Activated naive CD4-positive, alpha-beta T cell treated with anti-CD3 and anti-CD28 coated beads for 36 hours (primary cell): Measurements from ENCODE around the gene UTP18. TPM values are rescaled to one million over a fixed set of nuclear protein-coding genes. Genes with fewer than 3 reads are reported as not detected.
A peak's percentile ranks its signal among the peaks of the same experiment; 100 is the strongest.

ENCODE experiments used
- CTCF ChIA-PET: fragments of 350-600 bp; sonication (Branson Sonifier 250); formaldehyde crosslinking; loops from one replicate; lab custom pipeline; 2021; ENCODE audit warnings: antibody characterized with exemption; lab: Charles Lee
- DNase-seq: peaks from one replicate; pipeline ENCODE4 v3.0.0-alpha.2; 2020
- H3K27ac Mint-ChIP-seq: one replicate; pipeline ENCODE4 v1.8.0; 2021; ENCODE audit warnings: mild to moderate bottlenecking, mixed read lengths
- H3K27me3 Mint-ChIP-seq: one replicate; pipeline ENCODE4 v1.8.0; 2021; ENCODE audit warnings: low read depth, mixed read lengths
- H3K36me3 Mint-ChIP-seq: one replicate; pipeline ENCODE4 v1.8.0; 2021; ENCODE audit warnings: low read depth, mixed read lengths
- H3K4me1 Mint-ChIP-seq: one replicate; pipeline ENCODE4 v1.8.0; 2021; ENCODE audit warnings: low read depth, mixed read lengths
- H3K4me3 Mint-ChIP-seq: one replicate; pipeline ENCODE4 v1.8.0; 2021; ENCODE audit warnings: mild to moderate bottlenecking, moderate library complexity, mixed read lengths
- H3K9me3 Mint-ChIP-seq: one replicate; pipeline ENCODE4 v1.8.0; 2021; ENCODE audit warnings: mixed read lengths
- intact Hi-C: fragments of 100-400 bp; cut with micrococcal nuclease; formaldehyde crosslinking; loops from one replicate; pipeline ENCODE4 v1.15.1; 2023
- total RNA-seq, 2 experiments: library from RNA; stranded (reverse); gene quantifications; one replicate each; pipeline ENCODE4 v1.2.3, GENCODE V29; 2021

Gene UTP18
- total RNA-seq, 2 experiments from 2014 or later, result 54.4 to 54.5 TPM

- DNase-seq, result no peak
- H3K27me3 Mint-ChIP-seq, result no peaks in the 10 kb centered on the region
- CTCF ChIA-PET, result interaction anchor here (0.6 kb wide), 1 partner anchor 8 kb away, joined by 3 read pairs; no protein-coding TSS in a partner anchor
- intact Hi-C loops, result no loop called here
- H3K4me1 Mint-ChIP-seq, result peaks cover 23% of the 10 kb centered on the region
- no peak overlapping the region for H3K27ac Mint-ChIP-seq
- H3K4me3 Mint-ChIP-seq, result no peak overlapping the region
- H3K36me3 Mint-ChIP-seq, result no peaks in the 10 kb centered on the region
- H3K9me3 Mint-ChIP-seq, result no peaks in the 10 kb centered on the region
These were observed 20.1 kb upstream of the UTP18 start for GRCh38 chr17:51240275-51240674.

- CTCF ChIA-PET, result no interaction called here
- intact Hi-C loops, result no loop called here
- Mint-ChIP-seq H3K9me3 (no peaks in the 10 kb centered on the region), H3K27me3 (no peaks in the 10 kb centered on the region), H3K4me1 (peaks cover 4% of the 10 kb centered on the region), H3K4me3 (no peak overlapping the region), H3K36me3 (peaks cover 2% of the 10 kb centered on the region), H3K27ac (no peak overlapping the region)
- DNase-seq, result no peak
These were observed 16.3 kb upstream of the UTP18 start for GRCh38 chr17:51244041-51244440.

- intact Hi-C loops, result no loop called here
- H3K27me3 Mint-ChIP-seq, result no peaks in the 10 kb centered on the region
- no peaks in the 10 kb centered on the region for H3K9me3 Mint-ChIP-seq
- H3K27ac Mint-ChIP-seq, result no peak overlapping the region
- peaks cover 4% of the 10 kb centered on the region for H3K36me3 Mint-ChIP-seq
- no peak overlapping the region for H3K4me3 Mint-ChIP-seq
- H3K4me1 Mint-ChIP-seq, result peaks cover 2% of the 10 kb centered on the region
- DNase-seq, result no peak
- CTCF ChIA-PET, result no interaction called here
These were observed 14.8 kb upstream of the UTP18 start for GRCh38 chr17:51245535-51245934.

GRCh38 chr17:51250314-51250840 lies 10.0 kb upstream of the UTP18 start:
- intact Hi-C loops, result no loop called here
- no peaks in the 10 kb centered on the region for H3K27me3 Mint-ChIP-seq
- no peak overlapping the region for H3K27ac Mint-ChIP-seq
- DNase-seq, result no peak
- CTCF ChIA-PET, result no interaction called here
- peaks cover 25% of the 10 kb centered on the region for H3K36me3 Mint-ChIP-seq
- no peaks in the 10 kb centered on the region for H3K9me3 Mint-ChIP-seq
- no peak overlapping the region for H3K4me3 Mint-ChIP-seq
- H3K4me1 Mint-ChIP-seq, result peaks cover 25% of the 10 kb centered on the region

DNA sequence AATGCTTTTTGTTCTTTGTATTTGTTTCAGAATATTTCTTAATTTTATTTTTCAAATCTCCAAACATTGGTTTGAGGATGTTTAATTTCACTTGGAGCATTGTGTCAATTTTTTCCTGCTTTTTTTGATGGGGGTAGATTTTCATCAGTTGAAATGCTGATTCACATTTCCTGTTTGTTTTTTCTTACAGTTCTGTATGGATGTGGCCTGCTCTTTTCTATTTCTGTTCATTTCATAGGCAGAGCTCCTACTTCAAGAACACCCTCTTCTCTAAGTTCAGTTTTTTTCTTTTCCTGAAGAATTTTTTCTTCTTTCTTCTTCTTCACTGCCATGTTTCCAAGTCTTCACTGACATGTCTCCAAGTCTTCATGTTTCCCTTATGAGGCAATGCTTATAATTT lies 9.3 kb upstream of the UTP18 start:
- no peak overlapping the region for H3K27ac Mint-ChIP-seq
- peaks cover 25% of the 10 kb centered on the region for H3K36me3 Mint-ChIP-seq
- CTCF ChIA-PET, result interaction anchor here (0.7 kb wide), 1 partner anchor 11 kb away, joined by 3 read pairs; no protein-coding TSS in a partner anchor

DNA sequence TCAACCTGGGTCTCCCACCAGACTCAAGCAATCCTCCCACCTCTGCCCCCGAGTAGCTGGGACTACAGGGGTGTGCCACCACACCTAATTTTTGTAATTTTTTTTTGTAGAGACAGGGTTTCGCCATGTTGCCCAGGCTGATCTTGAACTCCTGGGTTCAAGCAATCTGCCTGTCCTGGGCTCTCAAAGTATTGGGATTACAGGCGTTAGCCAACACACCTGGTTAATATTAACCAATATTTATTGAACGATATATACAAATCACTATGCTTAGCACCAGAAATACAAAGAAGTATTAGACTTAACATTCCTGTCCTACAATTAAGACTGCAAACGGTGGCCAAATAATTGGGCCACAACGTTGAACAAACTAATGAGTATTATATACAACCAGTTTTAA lies 4.7 kb upstream of the UTP18 start:
- Mint-ChIP-seq H3K4me3 (no peak overlapping the region), H3K27me3 (no peaks in the 10 kb centered on the region), H3K4me1 (peaks cover 57% of the 10 kb centered on the region), H3K9me3 (no peaks in the 10 kb centered on the region), H3K27ac (no peak overlapping the region), H3K36me3 (peaks cover 27% of the 10 kb centered on the region)
- DNase-seq, result no peak
- intact Hi-C loops, result no loop called here
- CTCF ChIA-PET, result no interaction called here

More for the DNA sequence above, 9.3 kb upstream of the UTP18 start:
- intact Hi-C loops, result no loop called here
- no peaks in the 10 kb centered on the region for H3K9me3 Mint-ChIP-seq
- H3K4me3 Mint-ChIP-seq, result no peak overlapping the region
- H3K27me3 Mint-ChIP-seq, result no peaks in the 10 kb centered on the region
- H3K4me1 Mint-ChIP-seq, result peaks cover 27% of the 10 kb centered on the region
- no peak for DNase-seq

DNA sequence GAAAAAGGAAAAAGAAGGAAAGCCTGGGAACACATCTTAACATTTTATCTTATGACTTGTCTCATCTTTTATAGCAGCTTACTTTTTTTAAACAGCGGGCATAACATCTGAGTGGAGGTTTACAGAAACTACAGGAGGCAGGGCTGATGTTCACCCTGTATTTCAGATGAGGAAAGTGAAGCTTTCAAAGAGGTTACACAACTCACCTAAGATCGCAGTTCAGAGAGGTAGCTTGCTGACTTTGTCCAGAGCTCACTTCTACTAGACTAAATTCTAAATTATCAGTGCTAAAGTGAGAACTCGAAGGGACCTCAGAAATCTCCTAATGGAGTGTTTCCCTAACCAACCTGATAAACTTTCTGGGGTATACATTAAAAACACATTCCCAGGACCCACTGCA lies 4.2 kb upstream of the UTP18 start:
- CTCF ChIA-PET, result no interaction called here
- H3K4me3 Mint-ChIP-seq, result no peak overlapping the region
- no peak for DNase-seq
- no peaks in the 10 kb centered on the region for H3K9me3 Mint-ChIP-seq
- peaks cover 25% of the 10 kb centered on the region for H3K36me3 Mint-ChIP-seq
- no peak overlapping the region for H3K27ac Mint-ChIP-seq
- H3K27me3 Mint-ChIP-seq, result no peaks in the 10 kb centered on the region
- intact Hi-C loops, result no loop called here
- H3K4me1 Mint-ChIP-seq, result peaks cover 54% of the 10 kb centered on the region

GRCh38 chr17:51257150-51258081 lies 2.9 kb upstream of the UTP18 start:
- CTCF ChIA-PET, result interaction anchor here (1.1 kb wide), 1 partner anchor 257 kb away, joined by 3 read pairs; no protein-coding TSS in a partner anchor
- Mint-ChIP-seq H3K4me1 (peaks cover 61% of the 10 kb centered on the region), H3K9me3 (no peaks in the 10 kb centered on the region), H3K27me3 (no peaks in the 10 kb centered on the region), H3K27ac (no peak overlapping the region), H3K4me3 (no peak overlapping the region), H3K36me3 (peaks cover 24% of the 10 kb centered on the region)
- DNase-seq, result no peak
- intact Hi-C loops, result no loop called here

DNA sequence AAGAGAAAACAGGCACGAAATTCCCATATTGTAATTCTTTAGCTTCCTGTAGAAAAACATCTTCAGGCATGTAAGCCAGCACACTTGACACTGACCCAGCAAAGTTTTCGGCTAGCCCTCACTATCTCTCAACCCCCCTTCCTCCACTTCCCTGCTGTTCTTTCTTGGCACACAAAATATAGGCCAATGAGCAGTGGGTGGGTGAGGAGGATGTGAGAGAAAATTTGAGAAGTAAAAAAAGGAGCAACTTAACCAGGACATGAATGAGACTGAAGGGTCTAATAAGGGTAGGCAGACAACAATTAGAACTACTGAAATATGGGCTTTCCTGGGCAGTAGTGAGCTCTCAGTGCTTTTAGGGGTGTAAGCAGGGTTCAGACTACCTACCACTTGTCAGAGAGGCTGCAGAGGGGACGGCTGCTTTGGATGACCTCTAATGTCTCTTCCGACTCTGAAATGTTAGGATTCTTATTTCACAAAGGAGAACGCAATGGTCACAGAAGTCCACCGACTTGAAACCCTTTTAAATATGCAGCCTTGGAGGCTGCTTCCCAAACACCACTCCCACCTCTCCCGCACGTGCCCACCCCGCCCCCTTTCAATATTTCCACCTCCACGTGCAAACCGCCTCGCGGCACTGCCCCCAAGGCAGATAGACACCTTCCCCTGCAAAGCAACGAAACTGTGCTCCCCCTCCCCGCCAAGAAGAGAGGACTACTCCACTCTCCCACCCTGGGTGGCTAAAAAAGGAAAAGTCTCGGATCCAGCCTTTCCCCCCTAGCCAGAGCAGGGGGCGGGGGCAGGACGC lies 1.4 kb upstream of the UTP18 start:
- CTCF ChIA-PET, result no interaction called here
- peaks cover 28% of the 10 kb centered on the region for H3K36me3 Mint-ChIP-seq
- H3K4me3 Mint-ChIP-seq, result peak overlapping the region; percentile 88
- H3K4me1 Mint-ChIP-seq, result peaks cover 68% of the 10 kb centered on the region
- no peaks in the 10 kb centered on the region for H3K9me3 Mint-ChIP-seq
- intact Hi-C loops, result no loop called here
- DNase-seq, result peak; percentile 17
- H3K27me3 Mint-ChIP-seq, result no peaks in the 10 kb centered on the region
- H3K27ac Mint-ChIP-seq, result peak overlapping the region; percentile 70

- H3K4me3 Mint-ChIP-seq, result peak within 1 kb of the TSS; percentile 88
- no peaks in the 10 kb centered on the region for H3K27me3 Mint-ChIP-seq
- intact Hi-C loops, result loop anchor here (1.0 to 2.0 kb wide), 7 partner anchors 19 to 393 kb away; partner anchors contain the start of genes NME1, NME2 and TOB1
- DNase-seq, result peak; percentile 97
- H3K4me1 Mint-ChIP-seq, result peaks cover 69% of the 10 kb centered on the region
- peaks cover 28% of the 10 kb centered on the region for H3K36me3 Mint-ChIP-seq
- CTCF ChIA-PET, result no interaction called here
- no peaks in the 10 kb centered on the region for H3K9me3 Mint-ChIP-seq
- peak within 1 kb of the TSS; percentile 98 for H3K27ac Mint-ChIP-seq
These were observed 646 bp upstream of the UTP18 start, which contains the start of gene MBTD1 for GRCh38 chr17:51259564-51260236. Gene MBTD1, minus strand, starts transcription at chr17:51260049. Its CDS starts 34,888 bp downstream, at chr17:51225161.

DNA sequence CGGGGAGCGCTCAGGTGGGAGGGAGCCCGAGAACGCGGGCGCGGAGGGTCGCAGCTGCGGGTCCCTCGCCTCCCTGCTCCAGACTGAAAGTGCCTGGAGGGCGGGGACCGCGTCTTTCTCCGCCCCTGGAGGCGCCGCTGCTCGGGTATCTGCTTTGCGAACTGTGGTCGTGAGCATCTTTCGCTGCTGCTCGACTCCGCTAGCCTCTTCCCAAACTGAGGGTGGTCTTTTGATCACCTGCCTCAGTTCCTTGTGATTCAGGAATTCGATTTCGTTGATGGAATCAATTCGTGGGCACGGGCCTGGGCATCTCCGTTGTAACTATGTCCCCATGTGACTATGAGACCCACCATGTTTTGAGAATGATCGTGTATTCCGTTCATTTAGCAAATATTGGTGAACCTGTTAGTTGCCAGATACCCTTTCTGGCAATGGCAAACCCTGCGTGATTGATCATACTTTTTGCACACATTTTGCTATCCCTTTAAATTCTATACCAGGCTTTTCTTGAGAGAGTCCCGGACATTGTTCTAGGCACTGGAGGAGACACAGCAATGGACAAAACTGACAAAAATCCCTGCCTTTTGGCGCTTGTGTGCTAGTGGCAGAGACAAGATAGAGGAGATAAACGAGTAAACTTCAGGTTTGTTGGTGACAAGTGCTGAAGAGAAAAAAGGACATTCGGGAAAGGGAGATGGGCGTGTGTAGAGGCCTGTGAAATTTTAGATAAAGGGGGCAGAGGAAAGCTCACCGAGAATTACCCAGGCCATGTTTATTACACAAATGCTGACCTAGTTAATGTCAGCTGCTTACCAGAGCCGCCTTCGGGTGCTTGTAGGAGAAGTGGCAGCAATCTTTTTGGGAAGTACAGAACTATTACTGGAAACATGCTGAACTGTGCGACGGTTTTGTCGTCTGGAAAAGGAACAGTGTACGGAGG lies 948 bp downstream of the UTP18 start:
- peaks cover 28% of the 10 kb centered on the region for H3K36me3 Mint-ChIP-seq
- H3K27ac Mint-ChIP-seq, result peak overlapping the region; percentile 69
- no peak for DNase-seq
- H3K9me3 Mint-ChIP-seq, result no peaks in the 10 kb centered on the region
- CTCF ChIA-PET, result interaction anchor here (0.7 kb wide), 1 partner anchor 99 kb away, joined by 3 read pairs; no protein-coding TSS in a partner anchor
- H3K27me3 Mint-ChIP-seq, result no peaks in the 10 kb centered on the region
- intact Hi-C loops, result loop anchor here (2.0 kb wide), 1 partner anchor 18 kb away; no protein-coding TSS in a partner anchor
- peak overlapping the region; percentile 88 for H3K4me3 Mint-ChIP-seq
- H3K4me1 Mint-ChIP-seq, result peaks cover 66% of the 10 kb centered on the region
